Activated CD8-positive, alpha-beta memory T cell treated with anti-CD3 and anti-CD28 coated beads, Interleukin-2, amount 10 ng/mL, durations not matched to agents 7 days and 5 days (primary cell): ENCODE measurements around the gene HBA2. TPM values are rescaled to one million over a fixed set of nuclear protein-coding genes. Genes with fewer than 3 reads are reported as not detected.
"Not testable (repeated sequence)": the region's sequence is repeated elsewhere in the genome, so short reads cannot be mapped to it uniquely, and the experiment has no call there.

Source experiments
- ATAC-seq: fragments of 150-1000 bp; cut with Tn5 transposase; one replicate; pipeline ENCODE4 v1.10.0; 2021; ENCODE audit warnings: moderate library complexity
- CTCF ChIA-PET: fragments of 350-600 bp; sonication (Branson Sonifier 250); formaldehyde crosslinking; loops from one replicate; lab custom pipeline; 2021; ENCODE audit warnings: antibody characterized with exemption; lab: Charles Lee
- DNase-seq: peaks from one replicate; pipeline ENCODE4 v3.0.0-alpha.2; 2020
- H3K27ac Mint-ChIP-seq: one replicate; pipeline ENCODE4 v1.8.0; 2021; ENCODE audit warnings: mild to moderate bottlenecking, mixed read lengths
- H3K27me3 Mint-ChIP-seq: one replicate; pipeline ENCODE4 v1.8.0; 2021; ENCODE audit warnings: mixed read lengths
- H3K36me3 Mint-ChIP-seq: one replicate; pipeline ENCODE4 v1.8.0; 2021; ENCODE audit warnings: mild to moderate bottlenecking, mixed read lengths
- H3K4me1 Mint-ChIP-seq: one replicate; pipeline ENCODE4 v1.8.0; 2021; ENCODE audit warnings: mixed read lengths
- H3K4me3 Mint-ChIP-seq: one replicate; pipeline ENCODE4 v1.8.0; 2021; ENCODE audit warnings: mild to moderate bottlenecking, moderate library complexity, mixed read lengths
- H3K9me3 Mint-ChIP-seq: one replicate; pipeline ENCODE4 v1.8.0; 2022; ENCODE audit warnings: low read depth, mixed read lengths
- total RNA-seq, 2 experiments: library from RNA; stranded (reverse); gene quantifications; one replicate each; pipeline ENCODE4 v1.2.3, GENCODE V29; 2021

Gene HBA2
- total RNA-seq, result not detected

DNA sequence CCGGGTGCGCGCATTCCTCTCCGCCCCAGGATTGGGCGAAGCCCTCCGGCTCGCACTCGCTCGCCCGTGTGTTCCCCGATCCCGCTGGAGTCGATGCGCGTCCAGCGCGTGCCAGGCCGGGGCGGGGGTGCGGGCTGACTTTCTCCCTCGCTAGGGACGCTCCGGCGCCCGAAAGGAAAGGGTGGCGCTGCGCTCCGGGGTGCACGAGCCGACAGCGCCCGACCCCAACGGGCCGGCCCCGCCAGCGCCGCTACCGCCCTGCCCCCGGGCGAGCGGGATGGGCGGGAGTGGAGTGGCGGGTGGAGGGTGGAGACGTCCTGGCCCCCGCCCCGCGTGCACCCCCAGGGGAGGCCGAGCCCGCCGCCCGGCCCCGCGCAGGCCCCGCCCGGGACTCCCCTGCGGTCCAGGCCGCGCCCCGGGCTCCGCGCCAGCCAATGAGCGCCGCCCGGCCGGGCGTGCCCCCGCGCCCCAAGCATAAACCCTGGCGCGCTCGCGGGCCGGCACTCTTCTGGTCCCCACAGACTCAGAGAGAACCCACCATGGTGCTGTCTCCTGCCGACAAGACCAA, at the start of gene HBA2:
Gene HBA2 (plus strand): TSS at position 503 of the 568 bp plus-strand sequence. CDS start 37 bp downstream, at position 540.
- H3K9me3 Mint-ChIP-seq, H3K4me1 Mint-ChIP-seq, H3K27ac Mint-ChIP-seq, DNase-seq, H3K36me3 Mint-ChIP-seq, H3K4me3 Mint-ChIP-seq, CTCF ChIA-PET: not testable (repeated sequence)
- ATAC-seq, result peak; percentile 54
- peaks cover 71% of the 10 kb centered on the region for H3K27me3 Mint-ChIP-seq

GRCh38 chr16:123558-124350, 48.9 kb upstream of the HBA2 start:
- DNase-seq, H3K4me3 Mint-ChIP-seq, H3K27me3 Mint-ChIP-seq, H3K36me3 Mint-ChIP-seq, ATAC-seq, H3K9me3 Mint-ChIP-seq, H3K27ac Mint-ChIP-seq, H3K4me1 Mint-ChIP-seq: not testable (repeated sequence)
- CTCF ChIA-PET, result interaction anchor here (1.2 to 1.7 kb wide), 3 partner anchors 17 to 239 kb away, joined by 3 to 8 read pairs (median 6); no protein-coding TSS in a partner anchor

GRCh38 chr16:125011-125410, 47.7 kb upstream of the HBA2 start:
- Mint-ChIP-seq H3K4me3 (no peak overlapping the region), H3K27me3 (no peaks in the 10 kb centered on the region), H3K27ac (no peak overlapping the region), H3K4me1 (peaks cover 14% of the 10 kb centered on the region), H3K9me3 (no peaks in the 10 kb centered on the region), H3K36me3 (peaks cover 2% of the 10 kb centered on the region)
- ATAC-seq (no peak), DNase-seq (no peak)
- CTCF ChIA-PET, result interaction anchor here (1.2 to 1.7 kb wide), 3 partner anchors 18 to 237 kb away, joined by 3 to 8 read pairs (median 4); no protein-coding TSS in a partner anchor

GRCh38 chr16:129075-129474, 43.6 kb upstream of the HBA2 start:
- CTCF ChIA-PET, result interaction anchor here (1.4 kb wide), 1 partner anchor 213 kb away, joined by 3 read pairs; no protein-coding TSS in a partner anchor
- peaks cover 34% of the 10 kb centered on the region for H3K4me1 Mint-ChIP-seq
- H3K36me3 Mint-ChIP-seq, result peaks cover 2% of the 10 kb centered on the region
- H3K27ac Mint-ChIP-seq, result no peak overlapping the region
- ATAC-seq, result peak; percentile 42
- no peaks in the 10 kb centered on the region for H3K27me3 Mint-ChIP-seq
- DNase-seq, result no peak
- no peaks in the 10 kb centered on the region for H3K9me3 Mint-ChIP-seq
- no peak overlapping the region for H3K4me3 Mint-ChIP-seq

GRCh38 chr16:130533-131173, 42.0 kb upstream of the HBA2 start:
- H3K9me3 Mint-ChIP-seq, result no peaks in the 10 kb centered on the region
- H3K4me1 Mint-ChIP-seq, result peaks cover 44% of the 10 kb centered on the region
- H3K4me3 Mint-ChIP-seq, result no peak overlapping the region
- DNase-seq, result no peak
- no peaks in the 10 kb centered on the region for H3K27me3 Mint-ChIP-seq
- peak overlapping the region; percentile 58 for H3K27ac Mint-ChIP-seq
- peaks cover 7% of the 10 kb centered on the region for H3K36me3 Mint-ChIP-seq
- ATAC-seq, result peak; percentile 47
- CTCF ChIA-PET, result interaction anchor here (0.9 kb wide), 1 partner anchor 23 kb away, joined by 3 read pairs; no protein-coding TSS in a partner anchor

GRCh38 chr16:132120-132519, 40.6 kb upstream of the HBA2 start:
- no peak overlapping the region for H3K27ac Mint-ChIP-seq

GRCh38 chr16:133716-134115, 39.0 kb upstream of the HBA2 start:
- ATAC-seq (no peak), DNase-seq (no peak)
- Mint-ChIP-seq H3K27ac (no peak overlapping the region), H3K36me3 (peaks cover 10% of the 10 kb centered on the region), H3K4me1 (peaks cover 59% of the 10 kb centered on the region), H3K4me3 (no peak overlapping the region), H3K9me3 (no peaks in the 10 kb centered on the region), H3K27me3 (no peaks in the 10 kb centered on the region)
- CTCF ChIA-PET, result interaction anchor here (1.7 to 2.2 kb wide), 3 partner anchors 27 to 228 kb away, joined by 5 to 9 read pairs (median 7); no protein-coding TSS in a partner anchor

More at GRCh38 chr16:132120-132519, 40.6 kb upstream of the HBA2 start:
- ATAC-seq (no peak), DNase-seq (no peak)
- Mint-ChIP-seq H3K9me3 (no peaks in the 10 kb centered on the region), H3K4me3 (no peak overlapping the region), H3K27me3 (no peaks in the 10 kb centered on the region), H3K36me3 (peaks cover 10% of the 10 kb centered on the region), H3K4me1 (peaks cover 53% of the 10 kb centered on the region)
- CTCF ChIA-PET, result interaction anchor here (0.7 to 1.7 kb wide), 2 partner anchors 15 to 230 kb away, joined by 3 to 5 read pairs; no protein-coding TSS in a partner anchor

GRCh38 chr16:138049-138417, 34.6 kb upstream of the HBA2 start:
- Mint-ChIP-seq H3K4me3 (peak overlapping the region; percentile 76), H3K27ac (peak overlapping the region; percentile 85), H3K27me3 (no peaks in the 10 kb centered on the region), H3K9me3 (no peaks in the 10 kb centered on the region), H3K36me3 (peaks cover 8% of the 10 kb centered on the region), H3K4me1 (peaks cover 33% of the 10 kb centered on the region)
- CTCF ChIA-PET, result interaction anchor here (0.7 to 3.4 kb wide), 5 partner anchors 31 to 92 kb away, joined by 3 to 9 read pairs (median 3); partner anchors contain the start of genes HBQ1 and LUC7L
- ATAC-seq (peak; percentile 35), DNase-seq (peak; percentile 53)

DNA sequence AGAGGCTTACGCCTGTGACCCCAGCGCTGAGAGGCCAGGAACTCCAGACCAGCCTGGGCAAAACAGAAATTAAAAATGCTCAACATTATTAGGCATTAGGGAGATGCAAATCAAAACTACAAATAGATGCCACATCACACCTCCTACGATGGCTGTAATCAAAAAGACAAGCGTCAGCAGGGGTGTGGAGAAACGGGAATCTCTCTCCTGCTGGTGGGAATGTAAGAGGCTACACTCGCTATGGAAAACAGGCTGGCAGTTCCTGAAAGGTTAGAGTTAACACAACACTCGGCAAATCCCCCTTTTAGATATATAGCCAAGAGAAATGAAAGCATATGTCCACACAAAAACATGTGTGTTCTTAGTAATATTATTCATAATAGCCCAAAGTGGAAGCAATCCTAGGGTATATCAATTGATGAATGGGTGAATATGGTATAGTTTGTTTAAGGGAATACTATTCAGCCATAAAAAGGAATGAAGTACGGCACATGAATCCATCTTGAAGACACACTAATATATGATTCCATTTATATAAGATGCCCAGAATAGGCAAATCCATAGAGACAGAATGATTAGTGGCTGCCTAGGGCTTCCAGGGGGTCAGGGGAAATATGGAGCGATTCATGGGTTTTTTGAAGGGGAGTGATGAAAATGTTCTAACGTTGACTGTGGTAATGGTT, 32.4 kb upstream of the HBA2 start:
- Mint-ChIP-seq H3K27me3 (peaks cover 7% of the 10 kb centered on the region), H3K27ac (peak overlapping the region; percentile 2), H3K9me3 (no peaks in the 10 kb centered on the region), H3K36me3 (peaks cover 3% of the 10 kb centered on the region), H3K4me1 (peaks cover 18% of the 10 kb centered on the region), H3K4me3 (peak overlapping the region; percentile 29)
- CTCF ChIA-PET, result interaction anchor here (1.0 kb wide), 1 partner anchor 44 kb away, joined by 5 read pairs; no protein-coding TSS in a partner anchor
- DNase-seq, result no peak
- no peak for ATAC-seq

- H3K4me3 Mint-ChIP-seq, result no peak overlapping the region
- peaks cover 5% of the 10 kb centered on the region for H3K4me1 Mint-ChIP-seq
- H3K36me3 Mint-ChIP-seq, result no peaks in the 10 kb centered on the region
- no peaks in the 10 kb centered on the region for H3K9me3 Mint-ChIP-seq
- ATAC-seq, result no peak
- H3K27ac Mint-ChIP-seq, result no peak overlapping the region
- DNase-seq, result no peak
- CTCF ChIA-PET, result interaction anchor here (1.2 to 1.6 kb wide), 2 partner anchors 35 to 39 kb away, joined by 3 to 4 read pairs; no protein-coding TSS in a partner anchor
- H3K27me3 Mint-ChIP-seq, result peaks cover 13% of the 10 kb centered on the region
These were observed 30.2 kb upstream of the HBA2 start for GRCh38 chr16:142405-142967.

- H3K4me3 Mint-ChIP-seq, result no peak overlapping the region
- DNase-seq (no peak), ATAC-seq (no peak)
- no peaks in the 10 kb centered on the region for H3K9me3 Mint-ChIP-seq
- H3K36me3 Mint-ChIP-seq, result no peaks in the 10 kb centered on the region
- H3K4me1 Mint-ChIP-seq, result peaks cover 2% of the 10 kb centered on the region
- no peak overlapping the region for H3K27ac Mint-ChIP-seq
- CTCF ChIA-PET, result interaction anchor here (1.6 kb wide), 1 partner anchor 36 kb away, joined by 3 read pairs; no protein-coding TSS in a partner anchor
- peaks cover 13% of the 10 kb centered on the region for H3K27me3 Mint-ChIP-seq
These were observed 29.6 kb upstream of the HBA2 start for GRCh38 chr16:143047-143446.

GRCh38 chr16:143456-143855, 29.2 kb upstream of the HBA2 start:
- no peak overlapping the region for H3K4me3 Mint-ChIP-seq
- H3K36me3 Mint-ChIP-seq, result no peaks in the 10 kb centered on the region
- peaks cover 14% of the 10 kb centered on the region for H3K27me3 Mint-ChIP-seq
- DNase-seq, result no peak
- CTCF ChIA-PET, result interaction anchor here (1.6 kb wide), 1 partner anchor 36 kb away, joined by 3 read pairs; no protein-coding TSS in a partner anchor
- peaks cover 2% of the 10 kb centered on the region for H3K4me1 Mint-ChIP-seq
- no peak overlapping the region for H3K27ac Mint-ChIP-seq
- no peaks in the 10 kb centered on the region for H3K9me3 Mint-ChIP-seq
- ATAC-seq, result no peak
